ENCODE data around the gene AACS. TPM values are rescaled to one million over a fixed set of nuclear protein-coding genes. Genes with fewer than 3 reads are reported as not detected.

The AACS gene
- polyA plus RNA-seq, 3 donors = 4.7 to 7.9 (median 5.1) TPM

GRCh38 chr12:125189502-125189901 lies 124.3 kb downstream of the AACS start:
- intact Hi-C loops (cut with micrococcal nuclease) = loop anchor here (10.0 kb wide), 2 partner anchors 1555 to 1685 kb away; no protein-coding TSS in a partner anchor
- H3K27ac Mint-ChIP-seq = no peak overlapping the region

GRCh38 chr12:125191361-125192087 lies 126.3 kb downstream of the AACS start:
- intact Hi-C loops (cut with micrococcal nuclease) = no loop called here
- no peaks in the 10 kb centered on the region for H3K79me2 ChIP-seq (ENCODE audit: insufficient read depth, low read length)
- no peaks in the 10 kb centered on the region for H3K4me1 Mint-ChIP-seq
- no peak overlapping the region for H3K9ac ChIP-seq (ENCODE audit: insufficient read depth, low read length, poor library complexity, severe bottlenecking)
- no peak for TF ChIP-seq CTCF (IDR thresholded peaks at IDR 0.05)
- H2AFZ ChIP-seq (ENCODE audit: insufficient read depth, low read depth, low read length, poor library complexity, severe bottlenecking) = no peak overlapping the region
- H3K9me3 Mint-ChIP-seq = peaks cover 0 to 7% (median 0%) of the 10 kb centered on the region in 7 donors
- WGBS (ENCODE audit: insufficient coverage) = 83% methylated on average over 2 of the region's 10 CpGs
- peaks cover 41 to 80% (median 70%) of the 10 kb centered on the region in 3 donors for H3K27me3 Mint-ChIP-seq (ENCODE audit: low read depth in 3 of 3)
- H3K36me3 Mint-ChIP-seq = no peaks in the 10 kb centered on the region
- H3K27ac Mint-ChIP-seq = no peak overlapping the region
- H3K36me3 ChIP-seq (replicated peaks in 1 of 2; ENCODE audit: control insufficient read depth in 1 of 2, insufficient read depth in 2 of 2, low read length in 2 of 2) = no peaks in the 10 kb centered on the region
- no peaks in the 10 kb centered on the region for H3K4me1 ChIP-seq (ENCODE audit: control insufficient read depth in 1 of 2, insufficient read depth in 2 of 2, low read length in 2 of 2)
- H3K4me3 Mint-ChIP-seq = no peak overlapping the region
- peaks cover 38 to 58% of the 10 kb centered on the region in 2 donors for H3K27me3 ChIP-seq (ENCODE audit: control insufficient read depth in 2 of 2, insufficient read depth in 2 of 2, low read length in 2 of 2)
- no peak overlapping the region for H3K4me3 ChIP-seq (replicated peaks in 1 of 3; ENCODE audit: low read depth in 2 of 3, low read length in 3 of 3)
- H3K4me2 ChIP-seq (replicated peaks; ENCODE audit: extremely low read depth, low read length, poor library complexity, severe bottlenecking) = no peak overlapping the region
- H4K20me1 ChIP-seq (ENCODE audit: insufficient read depth, low read length) = no peaks in the 10 kb centered on the region
- no peak overlapping the region for H3K27ac ChIP-seq (ENCODE audit: low read depth in 1 of 2, low read length in 2 of 2)
- H3K9me3 ChIP-seq (replicated peaks in 1 of 2; ENCODE audit: control insufficient read depth in 1 of 2, insufficient read depth in 1 of 2, low read length in 2 of 2) = peaks cover 0 to 10% of the 10 kb centered on the region in 2 donors
- DNase-seq = no peak

More at GRCh38 chr12:125189502-125189901, 124.3 kb downstream of the AACS start:
- TF ChIP-seq CTCF (IDR thresholded peaks at IDR 0.05) = no peak
- H3K4me1 Mint-ChIP-seq = peaks cover 2% of the 10 kb centered on the region
- no peak overlapping the region for H3K4me3 ChIP-seq (replicated peaks in 1 of 3; ENCODE audit: low read depth in 2 of 3, low read length in 3 of 3)
- DNase-seq = no peak
- H3K27ac ChIP-seq (ENCODE audit: low read depth in 1 of 2, low read length in 2 of 2) = no peak overlapping the region
- H3K27me3 ChIP-seq (ENCODE audit: control insufficient read depth in 2 of 2, insufficient read depth in 2 of 2, low read length in 2 of 2) = peaks cover 50 to 68% of the 10 kb centered on the region in 2 donors
- H3K4me2 ChIP-seq (replicated peaks; ENCODE audit: extremely low read depth, low read length, poor library complexity, severe bottlenecking) = no peak overlapping the region
- H3K4me3 Mint-ChIP-seq = peak overlapping the region in 1 of 2 donors; percentile 59
- peaks cover 53 to 81% (median 73%) of the 10 kb centered on the region in 3 donors for H3K27me3 Mint-ChIP-seq (ENCODE audit: low read depth in 3 of 3)
- peaks cover 0 to 10% of the 10 kb centered on the region in 2 donors for H3K9me3 ChIP-seq (replicated peaks in 1 of 2; ENCODE audit: control insufficient read depth in 1 of 2, insufficient read depth in 1 of 2, low read length in 2 of 2)
- H3K9ac ChIP-seq (ENCODE audit: insufficient read depth, low read length, poor library complexity, severe bottlenecking) = no peak overlapping the region
- no peak overlapping the region for H2AFZ ChIP-seq (ENCODE audit: insufficient read depth, low read depth, low read length, poor library complexity, severe bottlenecking)
- no peaks in the 10 kb centered on the region for H3K36me3 Mint-ChIP-seq
- no peaks in the 10 kb centered on the region for H3K36me3 ChIP-seq (replicated peaks in 1 of 2; ENCODE audit: control insufficient read depth in 1 of 2, insufficient read depth in 2 of 2, low read length in 2 of 2)
- no peaks in the 10 kb centered on the region for H3K79me2 ChIP-seq (ENCODE audit: insufficient read depth, low read length)
- H4K20me1 ChIP-seq (ENCODE audit: insufficient read depth, low read length) = no peaks in the 10 kb centered on the region
- H3K9me3 Mint-ChIP-seq = peaks cover 0 to 13% (median 2%) of the 10 kb centered on the region in 7 donors
- H3K4me1 ChIP-seq (ENCODE audit: control insufficient read depth in 1 of 2, insufficient read depth in 2 of 2, low read length in 2 of 2) = no peaks in the 10 kb centered on the region
- WGBS (ENCODE audit: insufficient coverage) = 17% methylated on average over 2 of the region's 8 CpGs
